ENCODE data around the gene ST3GAL4. TPM values are rescaled to one million over a fixed set of nuclear protein-coding genes. Genes with fewer than 3 reads are reported as not detected.
"Not testable (repeated sequence)": the region's sequence is repeated elsewhere in the genome, so short reads cannot be mapped to it uniquely, and the experiment has no call there.

Gene ST3GAL4
- total and polyA plus RNA-seq, 7 experiments from 2014 or later = 2.7 to 13.4 (median 4.1) TPM

GRCh38 chr11:126346946-126347345 lies 8.5 kb upstream of the ST3GAL4 start:
- intact Hi-C loops (cut with micrococcal nuclease); POLR2A ChIA-PET; H3K4me3 Mint-ChIP-seq; DNase-seq; H3K4me3 ChIP-seq (ENCODE audit: low read length); ATAC-seq; H3K9me3 ChIP-seq (ENCODE audit: control insufficient read depth in 2 of 3, low read length in 3 of 3); H3K27me3 Mint-ChIP-seq; H3K27ac ChIP-seq (ENCODE audit: low read depth, low read length); CTCF ChIA-PET; H3K9me3 Mint-ChIP-seq; H3K4me1 ChIP-seq (ENCODE audit: control insufficient read depth in 2 of 2, insufficient read depth in 2 of 2, low read length in 2 of 2); H3K27me3 ChIP-seq (ENCODE audit: control insufficient read depth in 2 of 2, insufficient read depth in 2 of 2, low read length in 2 of 2): not testable (repeated sequence)
- Mint-ChIP-seq H3K36me3 (peaks cover 0 to 28% (median 13%) of the 10 kb centered on the region in 5 donors), H3K27ac (peak overlapping the region in 2 of 9 donors; percentile 31 to 68), H3K4me1 (peaks cover 0 to 38% (median 10%) of the 10 kb centered on the region in 7 donors)
- peaks cover 0 to 49% (median 0%) of the 10 kb centered on the region in 3 experiments for H3K36me3 ChIP-seq (ENCODE audit: control insufficient read depth in 2 of 3, insufficient read depth in 3 of 3, low read length in 3 of 3)

GRCh38 chr11:126347751-126348668 lies 7.5 kb upstream of the ST3GAL4 start:
- peaks cover 0 to 4% (median 0%) of the 10 kb centered on the region in 11 donors for H3K9me3 Mint-ChIP-seq
- H3K4me1 ChIP-seq (ENCODE audit: control insufficient read depth in 2 of 2, insufficient read depth in 2 of 2, low read length in 2 of 2) = no peaks in the 10 kb centered on the region
- ATAC-seq (no peak), DNase-seq (no peak)
- peak overlapping the region in 3 of 9 donors; percentile 10 to 36 (median 14) for H3K27ac Mint-ChIP-seq
- H3K27ac ChIP-seq (ENCODE audit: low read depth, low read length) = no peak overlapping the region
- intact Hi-C loops (cut with micrococcal nuclease) = no loop called here
- CTCF ChIA-PET = no interaction called here
- peaks cover 0 to 24% (median 12%) of the 10 kb centered on the region in 5 donors for H3K36me3 Mint-ChIP-seq
- H3K27me3 Mint-ChIP-seq = no peaks in the 10 kb centered on the region
- POLR2A ChIA-PET = no interaction called here
- no peaks in the 10 kb centered on the region for H3K27me3 ChIP-seq (ENCODE audit: control insufficient read depth in 2 of 2, insufficient read depth in 2 of 2, low read length in 2 of 2)
- H3K4me1 Mint-ChIP-seq = peaks cover 6 to 41% (median 17%) of the 10 kb centered on the region in 7 donors
- H3K4me3 ChIP-seq (ENCODE audit: low read length) = no peak overlapping the region
- H3K4me3 Mint-ChIP-seq = no peak overlapping the region
- H3K36me3 ChIP-seq (ENCODE audit: control insufficient read depth in 2 of 3, insufficient read depth in 3 of 3, low read length in 3 of 3) = peaks cover 0 to 41% (median 0%) of the 10 kb centered on the region in 3 experiments
- no peaks in the 10 kb centered on the region for H3K9me3 ChIP-seq (ENCODE audit: control insufficient read depth in 2 of 3, low read length in 3 of 3)

GRCh38 chr11:126348806-126349582 lies 6.5 kb upstream of the ST3GAL4 start:
- Mint-ChIP-seq H3K9me3 (peaks cover 0 to 4% (median 0%) of the 10 kb centered on the region in 11 donors), H3K27me3 (no peaks in the 10 kb centered on the region), H3K36me3 (peaks cover 0 to 19% (median 8%) of the 10 kb centered on the region in 5 donors), H3K4me1 (peaks cover 16 to 51% (median 23%) of the 10 kb centered on the region in 7 donors), H3K27ac (peak overlapping the region in 4 of 9 donors; percentile 18 to 55 (median 43)), H3K4me3 (no peak overlapping the region)
- Histone ChIP-seq H3K4me3 (ENCODE audit: low read length) (no peak overlapping the region), H3K4me1 (ENCODE audit: control insufficient read depth in 2 of 2, insufficient read depth in 2 of 2, low read length in 2 of 2) (no peaks in the 10 kb centered on the region), H3K9me3 (ENCODE audit: control insufficient read depth in 2 of 3, low read length in 3 of 3) (no peaks in the 10 kb centered on the region), H3K27me3 (ENCODE audit: control insufficient read depth in 2 of 2, insufficient read depth in 2 of 2, low read length in 2 of 2) (no peaks in the 10 kb centered on the region), H3K27ac (ENCODE audit: low read depth, low read length) (no peak overlapping the region), H3K36me3 (ENCODE audit: control insufficient read depth in 2 of 3, insufficient read depth in 3 of 3, low read length in 3 of 3) (peaks cover 0 to 31% (median 0%) of the 10 kb centered on the region in 3 experiments)
- ChIA-PET POLR2A (no interaction called here), CTCF (no interaction called here)
- DNase-seq (no peak), ATAC-seq (no peak)
- intact Hi-C loops (cut with micrococcal nuclease) = no loop called here

GRCh38 chr11:126350836-126351235 lies 4.7 kb upstream of the ST3GAL4 start:
- ChIA-PET POLR2A (no interaction called here), CTCF (no interaction called here)
- H3K4me1 Mint-ChIP-seq = peaks cover 25 to 57% (median 33%) of the 10 kb centered on the region in 7 donors
- H3K9me3 Mint-ChIP-seq = peaks cover 0 to 4% (median 0%) of the 10 kb centered on the region in 11 donors
- Histone ChIP-seq H3K4me1 (ENCODE audit: control insufficient read depth in 2 of 2, insufficient read depth in 2 of 2, low read length in 2 of 2) (peaks cover 4 to 9% of the 10 kb centered on the region in 2 donors), H3K9me3 (ENCODE audit: control insufficient read depth in 2 of 3, low read length in 3 of 3) (no peaks in the 10 kb centered on the region), H3K36me3 (ENCODE audit: control insufficient read depth in 2 of 3, insufficient read depth in 3 of 3, low read length in 3 of 3) (peaks cover 0 to 13% (median 0%) of the 10 kb centered on the region in 3 experiments), H3K27me3 (ENCODE audit: control insufficient read depth in 2 of 2, insufficient read depth in 2 of 2, low read length in 2 of 2) (no peaks in the 10 kb centered on the region), H3K4me3 (ENCODE audit: low read length) (no peak overlapping the region), H3K27ac (ENCODE audit: low read depth, low read length) (no peak overlapping the region)
- no peak for DNase-seq
- H3K36me3 Mint-ChIP-seq = peaks cover 0 to 18% (median 4%) of the 10 kb centered on the region in 5 donors
- ATAC-seq = no peak
- no peaks in the 10 kb centered on the region for H3K27me3 Mint-ChIP-seq
- H3K4me3 Mint-ChIP-seq = no peak overlapping the region
- peak overlapping the region in 3 of 9 donors; percentile 7 to 59 (median 34) for H3K27ac Mint-ChIP-seq
- intact Hi-C loops (cut with micrococcal nuclease) = loop anchor here in 1 of 2 donors (10.0 kb wide), 1 partner anchor 466 kb away; the partner anchor contains the start of gene HYLS1

GRCh38 chr11:126352163-126352562 lies 3.3 kb upstream of the ST3GAL4 start:
- Histone ChIP-seq H3K27ac (ENCODE audit: low read depth, low read length) (no peak overlapping the region), H3K36me3 (ENCODE audit: control insufficient read depth in 2 of 3, insufficient read depth in 3 of 3, low read length in 3 of 3) (peaks cover 0 to 11% (median 0%) of the 10 kb centered on the region in 3 experiments), H3K27me3 (ENCODE audit: control insufficient read depth in 2 of 2, insufficient read depth in 2 of 2, low read length in 2 of 2) (no peaks in the 10 kb centered on the region), H3K9me3 (ENCODE audit: control insufficient read depth in 2 of 3, low read length in 3 of 3) (no peaks in the 10 kb centered on the region), H3K4me3 (ENCODE audit: low read length) (no peak overlapping the region), H3K4me1 (ENCODE audit: control insufficient read depth in 2 of 2, insufficient read depth in 2 of 2, low read length in 2 of 2) (peaks cover 8 to 14% of the 10 kb centered on the region in 2 donors)
- intact Hi-C loops (cut with micrococcal nuclease) = loop anchor here in 1 of 2 donors (10.0 kb wide), 1 partner anchor 467 kb away; the partner anchor contains the start of gene HYLS1
- Mint-ChIP-seq H3K4me3 (peak overlapping the region in 1 of 10 donors; percentile 35), H3K4me1 (peaks cover 20 to 59% (median 33%) of the 10 kb centered on the region in 7 donors), H3K9me3 (peaks cover 0 to 4% (median 0%) of the 10 kb centered on the region in 11 donors), H3K36me3 (peaks cover 0 to 18% (median 4%) of the 10 kb centered on the region in 5 donors), H3K27ac (peak overlapping the region in 1 of 9 donors; percentile 76), H3K27me3 (no peaks in the 10 kb centered on the region)
- ChIA-PET CTCF (no interaction called here), POLR2A (no interaction called here)
- ATAC-seq = no peak
- DNase-seq = no peak
